VCaP (cell line): ENCODE data around the gene KDM8.

Experiments
- H3K27ac ChIP-seq: fragments of 450-650 bp; 2 replicates; pipeline ENCODE4 v1.5.1; 2017
- TF ChIP-seq, protein P1 (sequence below): fragments of 450-650 bp; conservative IDR thresholded peaks from 2 replicates; pipeline ENCODE4 v1.5.1; 2017; ENCODE audit warnings: mild to moderate bottlenecking, moderate library complexity

The KDM8 gene

GRCh38 chr16:27181019-27181790, 22.1 kb upstream of the KDM8 start:
- TF ChIP-seq, protein P1, sequence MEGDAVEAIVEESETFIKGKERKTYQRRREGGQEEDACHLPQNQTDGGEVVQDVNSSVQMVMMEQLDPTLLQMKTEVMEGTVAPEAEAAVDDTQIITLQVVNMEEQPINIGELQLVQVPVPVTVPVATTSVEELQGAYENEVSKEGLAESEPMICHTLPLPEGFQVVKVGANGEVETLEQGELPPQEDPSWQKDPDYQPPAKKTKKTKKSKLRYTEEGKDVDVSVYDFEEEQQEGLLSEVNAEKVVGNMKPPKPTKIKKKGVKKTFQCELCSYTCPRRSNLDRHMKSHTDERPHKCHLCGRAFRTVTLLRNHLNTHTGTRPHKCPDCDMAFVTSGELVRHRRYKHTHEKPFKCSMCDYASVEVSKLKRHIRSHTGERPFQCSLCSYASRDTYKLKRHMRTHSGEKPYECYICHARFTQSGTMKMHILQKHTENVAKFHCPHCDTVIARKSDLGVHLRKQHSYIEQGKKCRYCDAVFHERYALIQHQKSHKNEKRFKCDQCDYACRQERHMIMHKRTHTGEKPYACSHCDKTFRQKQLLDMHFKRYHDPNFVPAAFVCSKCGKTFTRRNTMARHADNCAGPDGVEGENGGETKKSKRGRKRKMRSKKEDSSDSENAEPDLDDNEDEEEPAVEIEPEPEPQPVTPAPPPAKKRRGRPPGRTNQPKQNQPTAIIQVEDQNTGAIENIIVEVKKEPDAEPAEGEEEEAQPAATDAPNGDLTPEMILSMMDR = no peak
- H3K27ac ChIP-seq = no peak overlapping the region

GRCh38 chr16:27182906-27183405, 20.4 kb upstream of the KDM8 start:
- no peak overlapping the region for H3K27ac ChIP-seq
- TF ChIP-seq, protein P1 = no peak

GRCh38 chr16:27185776-27186130, 17.6 kb upstream of the KDM8 start:
- H3K27ac ChIP-seq = no peak overlapping the region
- TF ChIP-seq, protein P1 = no peak

- no peak overlapping the region for H3K27ac ChIP-seq
- TF ChIP-seq, protein P1 = no peak
Measured at GRCh38 chr16:27188633-27189032, 14.7 kb upstream of the KDM8 start.

DNA sequence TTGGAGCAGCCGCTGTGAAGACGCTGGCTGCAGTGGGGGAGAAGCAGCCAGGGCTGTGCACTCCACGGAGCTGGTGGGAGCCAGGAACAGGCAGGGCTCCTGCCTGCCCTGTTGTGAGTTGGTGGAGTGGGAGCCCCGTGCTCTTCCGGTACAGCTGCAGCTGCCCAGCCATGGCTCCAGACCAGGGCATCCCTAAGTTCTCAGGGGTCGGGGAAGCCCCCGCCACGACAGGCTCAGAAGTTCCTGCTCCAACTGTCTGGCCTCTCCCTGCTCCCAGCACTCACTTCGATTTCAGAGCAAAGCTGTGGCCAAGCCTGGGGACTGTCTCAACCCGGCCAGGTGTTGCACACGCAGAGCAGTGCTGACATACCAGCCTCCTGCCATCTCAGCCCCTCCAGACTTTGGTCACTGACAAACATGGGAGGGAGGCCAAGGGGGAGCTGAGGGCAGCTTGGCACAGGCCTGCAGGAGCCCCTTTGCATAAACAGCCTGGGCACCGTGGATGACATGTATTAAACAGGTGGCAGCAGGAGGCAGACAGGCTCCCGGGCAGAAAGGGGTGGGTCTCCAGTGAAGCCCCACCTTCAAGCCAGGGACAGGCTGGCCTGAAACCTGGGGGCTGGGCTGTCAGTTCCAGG, 13.9 kb upstream of the KDM8 start:
- TF ChIP-seq, protein P1 = no peak
- H3K27ac ChIP-seq = no peak overlapping the region

DNA sequence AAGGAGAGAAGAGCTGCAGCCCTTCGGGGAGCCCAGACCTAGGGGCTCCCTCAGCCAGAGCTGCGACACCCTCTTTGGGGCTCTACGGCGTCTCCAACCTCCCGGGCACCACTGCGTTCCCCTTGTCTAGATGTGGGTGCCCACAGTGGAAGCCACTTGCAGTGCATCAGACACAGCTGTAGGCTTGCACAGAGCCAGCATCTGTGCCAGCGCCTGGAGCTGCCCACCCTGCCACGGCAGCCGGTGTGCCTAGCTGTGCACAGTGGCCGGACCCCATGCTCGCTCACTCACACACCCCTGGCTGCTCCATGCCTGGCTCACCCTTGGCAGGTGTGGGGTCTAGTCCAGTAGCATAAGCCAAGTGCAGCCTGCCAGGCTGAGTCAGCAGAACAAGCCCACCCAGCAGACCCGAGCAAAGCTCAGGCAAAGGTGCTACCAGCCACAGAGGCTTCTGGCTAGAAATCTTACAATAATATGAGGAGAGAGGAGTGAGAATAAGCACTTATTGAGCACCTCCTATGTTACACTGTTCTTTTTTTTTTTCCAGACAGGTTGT, 12.9 kb upstream of the KDM8 start:
- H3K27ac ChIP-seq = no peak overlapping the region
- TF ChIP-seq, protein P1 = no peak

GRCh38 chr16:27191352-27191924, 11.9 kb upstream of the KDM8 start:
- TF ChIP-seq, protein P1 = no peak
- H3K27ac ChIP-seq = no peak overlapping the region
